NCI-H2171 treated with DMSO at 0.1 percent for 48 hours (cell line): ENCODE measurements around the gene TENM4.

Experiments used
- DNase-seq: peaks from one replicate; lab custom pipeline; 2025; lab: John Stamatoyannopoulos, UW

TENM4 gene

DNA sequence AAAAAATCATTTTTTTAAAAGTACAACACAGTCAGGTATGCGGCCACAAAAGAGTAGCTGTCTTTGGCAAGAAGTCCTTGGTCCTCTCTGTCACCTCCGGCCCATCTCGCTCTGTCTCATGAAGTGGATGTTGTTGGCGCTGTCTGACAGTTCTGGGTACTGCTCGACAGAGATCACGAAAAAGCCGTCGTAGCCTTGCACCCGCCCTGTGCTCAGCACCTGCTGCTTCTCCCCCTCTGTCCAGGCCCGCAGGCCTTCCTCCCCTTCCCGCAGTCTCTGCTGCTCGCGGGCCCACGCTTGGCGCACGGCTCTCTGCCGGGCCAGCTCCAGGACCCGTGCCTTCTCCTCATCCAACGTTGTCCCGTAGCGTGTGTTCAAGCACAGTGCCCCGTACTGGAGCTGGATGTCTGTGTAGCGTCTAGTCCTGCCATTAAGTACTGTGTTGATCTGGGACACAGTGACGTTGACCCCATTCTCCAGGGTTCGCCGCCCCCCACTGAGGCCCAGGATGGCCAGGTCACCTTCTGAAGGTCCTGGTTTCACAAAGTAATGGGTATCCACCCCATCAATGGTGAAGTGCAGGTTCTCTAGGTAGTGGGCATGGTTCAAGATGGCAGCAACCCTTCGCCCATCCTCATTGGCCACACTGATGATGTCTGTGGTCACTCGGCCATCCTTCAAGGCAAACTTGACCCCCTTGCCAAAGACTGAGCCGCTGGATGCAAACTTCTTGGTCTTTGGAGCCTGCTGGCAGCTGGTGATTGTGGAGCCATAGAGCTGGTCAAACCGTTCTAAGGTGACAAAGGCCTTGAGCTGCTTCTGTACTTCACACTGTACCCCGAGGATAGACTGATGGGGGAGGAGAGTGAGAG lies 782.6 kb downstream of the TENM4 start:
- DNase-seq: no peak

DNA sequence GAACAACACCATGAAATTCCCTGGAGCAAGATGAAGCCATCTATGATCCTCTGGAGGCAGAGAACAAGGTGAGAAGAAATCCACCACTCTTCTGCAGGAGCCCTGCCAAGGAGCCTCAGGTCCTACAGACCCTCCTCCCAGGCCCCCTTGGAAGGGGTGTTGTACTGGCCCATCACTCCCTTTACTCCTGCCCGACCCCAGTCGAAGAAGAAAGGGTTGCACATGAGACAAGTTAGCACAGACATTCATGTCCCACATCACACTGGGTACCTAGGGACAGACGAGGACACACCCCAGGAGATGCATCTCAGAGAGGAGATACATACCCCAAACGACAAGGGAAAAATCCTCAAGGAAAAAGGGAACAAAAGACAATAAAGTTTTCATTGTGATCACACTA lies 783.4 kb downstream of the TENM4 start:
- DNase-seq: no peak

DNA sequence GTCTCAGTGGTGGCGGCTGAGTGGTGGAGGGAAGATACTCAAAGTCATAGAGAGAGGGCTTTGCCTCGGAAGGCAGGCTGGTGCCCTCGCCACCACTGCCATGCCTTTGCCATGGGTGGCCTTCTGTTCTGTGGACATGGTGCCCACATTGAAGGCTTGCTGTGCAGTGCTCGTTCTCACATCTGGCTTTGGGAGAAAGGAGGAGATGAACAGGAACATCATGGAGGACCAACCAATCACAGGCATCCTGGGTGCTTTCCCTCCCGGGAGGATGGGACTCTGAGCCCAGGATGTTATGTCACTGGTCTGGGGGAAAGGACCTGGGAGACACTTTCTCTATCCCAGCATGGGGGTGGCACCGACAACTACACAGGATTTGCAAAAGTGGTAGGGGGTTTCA lies 783.8 kb downstream of the TENM4 start:
- DNase-seq: no peak

DNA sequence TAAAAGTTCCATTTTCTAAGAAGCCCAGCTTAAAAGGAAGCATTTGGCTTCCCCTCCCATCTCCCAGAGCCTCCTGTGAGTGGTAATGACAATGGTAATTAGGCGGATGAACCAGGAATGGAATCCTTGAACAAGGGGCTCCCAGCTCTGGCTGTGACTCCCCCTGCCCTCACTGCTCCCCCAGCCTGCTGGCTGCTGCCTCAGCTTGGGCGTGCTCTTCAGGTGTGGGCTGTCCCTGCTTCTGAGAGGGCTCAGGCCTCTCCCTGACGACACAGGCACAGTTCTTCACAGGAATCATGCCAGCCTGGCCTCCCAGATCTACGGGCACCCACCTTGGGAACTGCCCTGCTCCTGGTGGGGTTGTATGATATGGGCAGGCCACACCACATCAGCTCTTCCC lies 784.5 kb downstream of the TENM4 start:
- no peak for DNase-seq

DNA sequence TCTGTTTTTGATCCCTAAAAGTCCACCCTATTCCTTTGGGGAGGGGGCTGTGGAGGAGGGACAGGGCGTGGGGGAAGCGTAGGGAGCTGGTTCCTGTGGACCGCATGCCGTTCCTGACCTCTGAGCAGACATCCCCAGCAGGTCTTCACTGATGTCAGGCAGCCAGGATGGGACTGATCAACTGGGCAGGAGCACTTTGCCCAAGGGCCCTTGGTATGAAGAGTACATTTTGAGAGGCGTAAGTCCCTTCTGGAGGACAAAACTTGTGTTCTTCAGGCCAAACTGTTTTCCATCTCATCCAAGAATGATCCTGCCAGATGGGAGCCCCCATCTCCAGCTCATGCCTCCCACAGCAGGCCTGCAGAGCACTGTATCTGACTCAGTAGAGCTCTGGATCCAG lies 785.3 kb downstream of the TENM4 start:
- no peak for DNase-seq

DNA sequence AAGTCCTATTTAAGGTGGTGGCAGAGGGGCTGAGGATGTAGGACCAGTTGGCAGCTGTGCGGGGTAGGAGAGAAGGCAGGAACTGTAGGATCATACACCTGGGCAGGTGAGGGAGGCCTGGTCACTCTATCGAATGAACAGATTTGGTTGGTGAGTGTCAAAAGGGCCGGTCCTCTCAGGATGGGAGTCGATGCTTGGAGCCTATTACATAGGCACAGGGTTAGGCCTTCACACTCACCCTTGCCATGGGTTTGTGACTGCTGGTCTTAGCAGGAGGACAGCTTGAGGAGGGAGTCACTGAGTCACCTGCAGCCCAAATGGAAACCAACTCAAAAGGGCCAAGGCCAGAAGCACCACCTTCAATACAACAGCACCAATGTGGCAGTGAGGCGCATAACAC lies 786.0 kb downstream of the TENM4 start:
- no peak for DNase-seq

DNA sequence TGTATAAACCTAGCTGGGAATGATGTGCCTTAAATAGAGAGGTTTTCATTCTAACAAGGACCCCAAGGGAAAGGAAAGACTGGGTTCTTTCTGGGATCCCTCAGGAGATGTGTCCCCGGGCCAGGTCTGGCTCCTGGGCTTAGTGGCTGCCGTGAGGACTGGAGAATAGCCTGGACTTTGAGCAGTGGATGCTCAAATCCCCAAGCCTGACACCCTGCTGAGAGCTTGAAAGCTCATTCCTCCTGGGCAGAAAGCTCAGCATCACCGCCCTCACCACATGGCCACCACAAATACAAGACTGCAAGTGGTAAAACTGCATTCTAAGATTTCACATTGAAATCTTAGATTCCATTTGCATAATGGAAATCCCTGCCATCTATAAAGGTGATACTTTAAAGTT lies 786.8 kb downstream of the TENM4 start:
- no peak for DNase-seq

DNA sequence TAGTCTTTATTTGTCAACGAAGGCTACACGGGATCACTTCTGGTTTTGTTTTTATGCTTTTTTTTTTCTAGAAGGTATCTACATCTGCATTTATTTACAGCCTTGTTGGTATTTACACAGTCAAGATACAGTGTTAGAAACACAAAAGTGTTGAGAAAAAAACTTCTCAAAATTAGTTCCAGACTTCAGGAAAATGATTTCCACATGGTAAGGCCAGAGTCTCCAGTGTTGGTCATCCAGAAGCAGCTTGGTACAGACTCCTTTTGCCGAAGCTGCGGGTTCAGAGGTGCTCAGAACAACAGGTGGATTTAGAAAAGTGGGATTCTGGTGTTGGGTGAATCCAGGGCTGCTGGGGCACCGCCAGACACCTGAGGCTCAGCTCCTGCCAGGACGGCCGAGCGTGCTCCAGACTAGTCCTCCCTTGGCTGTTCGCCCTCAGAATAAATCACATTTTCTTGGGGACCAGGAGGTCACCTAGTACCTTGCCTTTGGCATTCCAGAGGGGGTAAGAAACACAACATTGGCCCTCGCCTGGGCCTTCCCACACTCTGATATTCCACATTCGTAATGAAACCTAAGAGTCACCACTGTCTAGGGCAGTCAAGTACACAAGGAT lies 787.4 kb downstream of the TENM4 start:
- no peak for DNase-seq

DNA sequence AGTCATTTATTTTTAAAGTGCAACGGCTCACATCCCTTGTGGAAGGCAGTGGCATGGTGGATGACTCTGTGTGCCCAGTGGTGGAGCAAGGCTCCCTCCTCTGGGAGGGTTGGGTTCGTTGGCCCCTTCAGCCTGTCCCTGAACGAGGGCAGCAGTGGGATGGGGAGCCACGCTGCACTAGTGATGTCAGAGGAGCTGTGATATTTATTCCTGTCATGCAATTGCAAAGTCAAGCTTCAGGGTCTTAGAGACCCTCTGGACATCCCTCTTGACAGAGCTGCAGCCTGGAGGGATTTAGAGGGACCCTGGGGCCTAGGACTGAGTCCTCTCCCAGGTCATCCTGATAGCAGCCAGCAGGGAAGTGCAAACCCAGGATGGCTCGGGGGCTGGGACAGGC lies 788.0 kb downstream of the TENM4 start:
- DNase-seq: no peak

DNA sequence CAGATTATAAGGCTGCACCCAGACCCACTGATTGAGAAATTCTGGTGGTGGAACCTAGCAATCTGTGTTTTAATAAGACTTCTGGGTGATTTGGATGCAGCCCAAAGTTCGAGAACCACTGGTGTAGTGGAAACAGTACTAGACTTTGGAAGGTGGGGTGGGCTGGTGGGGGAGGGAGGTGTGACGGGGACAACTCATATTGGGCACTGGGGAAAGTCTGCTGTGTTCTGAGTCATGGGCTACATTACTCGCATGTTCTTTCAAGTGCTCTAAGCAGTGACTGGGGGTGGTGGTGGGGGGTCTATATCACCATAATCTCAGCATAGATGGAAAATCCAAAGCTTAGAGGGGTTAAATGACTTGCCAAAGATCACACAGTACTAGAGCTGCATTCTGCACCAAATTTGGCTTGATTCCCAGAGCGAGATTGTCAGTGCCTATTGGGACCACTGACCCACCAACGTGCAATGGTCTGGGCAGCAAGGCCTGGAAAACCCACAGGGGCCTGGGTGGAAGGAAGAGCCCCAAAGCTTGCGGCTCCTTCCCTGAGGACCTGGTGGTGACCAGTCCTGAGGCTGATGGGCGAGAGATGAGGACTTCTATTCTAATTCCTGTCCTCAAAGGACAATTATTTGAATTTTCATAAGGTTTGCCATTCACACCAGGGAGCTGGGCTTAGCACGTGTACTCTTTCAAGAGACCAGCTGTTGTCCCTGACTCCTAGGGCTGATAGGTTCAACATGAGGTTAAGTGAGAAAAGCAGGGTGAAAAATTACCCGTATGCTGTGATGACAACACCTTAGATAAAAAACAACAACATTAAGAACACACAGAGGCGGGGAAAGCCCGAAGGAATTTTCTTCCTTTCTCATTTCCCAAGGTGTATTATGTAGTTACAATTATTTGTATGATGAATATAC lies 788.6 kb downstream of the TENM4 start:
- DNase-seq: peak; percentile 81

DNA sequence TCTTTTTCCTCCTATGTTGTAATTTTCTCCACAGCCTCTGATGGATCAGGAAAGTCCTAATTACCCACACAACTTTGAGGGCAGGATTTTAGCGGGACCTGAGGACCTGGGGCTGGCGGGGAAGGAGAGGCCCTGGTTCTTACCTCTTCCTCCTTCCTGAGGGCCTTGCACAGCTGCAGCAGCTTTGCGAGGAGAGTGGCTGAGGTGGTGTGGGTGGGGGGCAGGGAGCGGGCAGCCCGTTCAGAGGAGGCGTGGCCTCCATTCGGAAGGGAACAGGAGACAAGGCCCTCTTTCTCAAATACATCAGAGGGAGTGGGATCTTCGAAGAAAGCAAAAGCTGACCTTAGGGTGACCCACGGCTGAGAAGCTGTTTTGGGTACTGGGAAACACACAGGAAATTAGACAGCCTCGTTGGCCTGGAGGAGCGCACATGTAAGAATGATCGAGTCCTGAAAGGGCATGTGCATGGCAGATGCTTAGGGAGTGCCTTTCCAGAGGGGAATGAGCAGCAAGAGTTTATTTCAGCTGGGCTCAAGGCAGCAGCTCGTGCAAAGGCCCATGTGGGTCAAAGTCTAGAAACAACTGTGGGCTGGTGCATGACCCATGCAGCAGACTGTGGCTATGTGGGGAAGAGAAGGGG lies 789.6 kb downstream of the TENM4 start:
- DNase-seq: no peak

DNA sequence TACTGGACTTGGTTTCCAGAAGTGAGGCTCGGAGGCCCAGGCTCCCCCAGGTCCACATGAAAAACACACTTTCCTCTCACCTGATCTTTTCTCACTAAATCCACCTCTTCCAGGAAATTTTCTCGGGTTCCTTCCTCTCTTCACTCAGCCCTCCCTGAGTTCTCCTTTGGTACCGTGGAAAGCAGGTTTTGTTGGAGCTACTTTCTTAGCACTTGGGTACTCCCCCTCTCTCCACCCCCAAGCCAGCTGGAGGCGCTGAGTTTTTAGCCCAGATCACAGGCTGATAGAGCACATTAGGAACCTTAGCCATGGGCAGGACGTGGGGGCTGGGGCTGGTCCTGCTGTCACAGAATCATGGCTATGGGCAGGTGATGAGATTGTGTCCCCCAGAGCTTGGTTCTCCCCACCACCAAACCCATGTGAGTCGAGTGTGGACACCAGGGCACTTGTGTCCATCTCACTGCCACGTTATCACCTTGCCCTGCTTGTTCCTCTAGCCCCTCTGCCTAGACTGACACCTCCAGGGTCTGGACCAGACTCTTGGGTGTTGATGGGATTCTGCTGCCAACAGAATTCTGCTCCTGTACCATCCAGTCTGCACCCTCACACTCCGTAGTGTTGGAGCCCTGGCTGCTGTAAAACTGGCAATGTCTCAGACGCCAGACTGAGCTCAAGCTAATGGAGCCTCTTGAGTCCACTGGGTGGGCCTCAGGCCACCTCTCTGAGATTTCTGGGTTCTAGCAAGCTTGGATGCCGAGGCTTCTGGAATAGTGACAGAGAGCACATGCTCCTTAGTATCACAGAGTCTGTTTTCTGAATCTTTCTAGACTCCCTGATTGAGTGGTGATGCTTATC lies 791.2 kb downstream of the TENM4 start:
- no peak for DNase-seq

DNA sequence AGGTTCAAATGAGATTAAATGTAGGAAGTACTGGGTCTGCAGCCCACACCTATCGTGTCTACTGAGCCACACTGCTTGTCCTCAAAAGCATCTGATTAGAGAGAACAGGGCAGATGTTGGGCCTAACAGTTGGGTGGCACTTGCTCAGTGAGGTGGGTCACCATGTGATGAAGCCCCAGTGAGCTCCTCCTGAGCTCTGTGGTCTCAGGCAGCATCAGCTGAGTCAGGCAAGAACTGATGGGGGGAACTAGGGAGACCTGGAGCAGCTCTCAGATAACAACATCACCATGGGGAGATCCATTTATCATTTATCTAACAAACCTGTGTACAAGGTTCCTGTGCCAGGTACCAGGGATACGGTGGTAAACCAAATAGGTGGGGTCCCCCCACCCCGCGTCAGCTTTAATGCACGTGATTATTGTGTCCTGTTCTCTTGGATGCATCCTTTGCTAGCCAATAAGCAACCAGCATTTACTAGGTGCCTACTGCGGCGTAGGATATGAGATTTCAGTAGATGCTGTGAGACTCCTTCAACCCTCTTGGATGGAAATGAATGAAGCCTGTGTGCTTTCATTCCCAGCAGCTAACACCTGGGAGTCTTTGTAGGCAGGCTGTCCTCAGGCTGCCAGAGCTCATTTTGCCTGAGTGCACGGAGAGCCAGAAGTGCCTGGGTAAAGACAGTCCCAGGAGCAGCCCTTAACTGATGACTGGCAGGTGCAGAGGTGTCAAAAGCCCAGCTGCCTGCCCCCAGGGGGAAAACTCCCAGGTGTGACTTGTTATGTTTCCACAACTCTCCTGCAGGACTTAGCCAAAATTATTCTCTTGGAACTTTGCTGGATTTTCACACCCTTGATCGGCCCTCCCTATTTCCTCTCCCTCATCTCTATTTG lies 792.6 kb downstream of the TENM4 start:
- DNase-seq: peak; percentile 87

DNA sequence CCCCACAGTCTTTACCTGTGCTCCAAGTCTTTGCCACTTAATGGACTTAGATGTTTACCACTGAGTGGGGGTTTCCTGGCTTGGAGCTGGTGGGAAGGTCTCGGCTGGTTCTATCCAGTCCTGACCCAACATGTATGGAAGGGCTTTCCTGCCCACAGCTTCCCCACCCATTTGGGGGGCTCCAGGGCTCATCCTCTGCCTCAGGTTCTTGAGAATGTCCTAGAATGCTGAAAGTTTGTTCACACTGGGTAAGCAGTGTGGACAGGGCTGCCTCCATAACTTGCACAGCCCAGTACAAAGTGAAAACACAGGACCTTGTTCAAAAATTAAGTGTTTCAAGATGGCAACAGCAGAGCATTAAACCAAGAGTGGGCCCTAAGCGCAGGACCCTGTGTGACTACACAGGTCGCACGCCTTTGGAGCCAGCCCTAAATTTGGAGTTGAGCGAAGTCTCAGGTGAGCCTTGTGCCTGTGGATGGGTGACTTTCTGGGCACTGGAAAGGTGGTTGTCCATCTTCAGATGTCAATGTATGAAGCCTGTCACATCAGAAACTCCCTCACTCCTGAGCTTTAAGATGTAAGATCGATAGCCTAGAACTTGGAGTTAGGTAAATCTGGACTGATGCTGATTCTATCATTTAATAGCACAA lies 793.4 kb downstream of the TENM4 start:
- no peak for DNase-seq

DNA sequence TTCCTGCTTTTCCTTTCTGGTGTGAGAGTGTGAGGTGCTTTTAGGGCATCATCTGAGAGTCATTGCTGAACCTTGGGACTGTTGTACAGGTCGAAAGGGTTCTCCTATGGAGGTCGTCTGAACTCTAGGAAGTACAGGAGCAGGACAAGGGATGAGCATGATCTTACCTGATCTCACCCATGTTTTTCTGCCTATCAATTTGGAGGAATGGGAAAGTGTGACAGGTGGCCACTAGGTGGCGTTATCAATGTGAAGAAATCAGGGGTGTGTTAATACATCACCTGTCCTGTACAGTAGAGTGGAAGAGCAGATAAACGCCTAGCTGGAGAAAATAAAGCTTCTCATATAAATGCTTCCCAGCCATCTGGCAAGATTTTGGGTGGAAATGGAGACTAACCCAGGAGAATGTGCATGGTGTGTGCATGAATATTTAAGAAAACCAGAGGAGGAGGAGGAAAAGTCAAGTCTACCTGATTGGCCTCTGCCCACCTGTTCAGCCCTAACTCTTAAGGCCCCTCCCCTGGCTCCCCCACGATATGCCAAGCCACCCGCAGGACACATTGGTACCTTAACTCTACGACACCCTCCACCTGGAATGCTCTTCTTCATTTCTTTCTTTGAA lies 794.2 kb downstream of the TENM4 start:
- DNase-seq: peak; percentile 93

DNA sequence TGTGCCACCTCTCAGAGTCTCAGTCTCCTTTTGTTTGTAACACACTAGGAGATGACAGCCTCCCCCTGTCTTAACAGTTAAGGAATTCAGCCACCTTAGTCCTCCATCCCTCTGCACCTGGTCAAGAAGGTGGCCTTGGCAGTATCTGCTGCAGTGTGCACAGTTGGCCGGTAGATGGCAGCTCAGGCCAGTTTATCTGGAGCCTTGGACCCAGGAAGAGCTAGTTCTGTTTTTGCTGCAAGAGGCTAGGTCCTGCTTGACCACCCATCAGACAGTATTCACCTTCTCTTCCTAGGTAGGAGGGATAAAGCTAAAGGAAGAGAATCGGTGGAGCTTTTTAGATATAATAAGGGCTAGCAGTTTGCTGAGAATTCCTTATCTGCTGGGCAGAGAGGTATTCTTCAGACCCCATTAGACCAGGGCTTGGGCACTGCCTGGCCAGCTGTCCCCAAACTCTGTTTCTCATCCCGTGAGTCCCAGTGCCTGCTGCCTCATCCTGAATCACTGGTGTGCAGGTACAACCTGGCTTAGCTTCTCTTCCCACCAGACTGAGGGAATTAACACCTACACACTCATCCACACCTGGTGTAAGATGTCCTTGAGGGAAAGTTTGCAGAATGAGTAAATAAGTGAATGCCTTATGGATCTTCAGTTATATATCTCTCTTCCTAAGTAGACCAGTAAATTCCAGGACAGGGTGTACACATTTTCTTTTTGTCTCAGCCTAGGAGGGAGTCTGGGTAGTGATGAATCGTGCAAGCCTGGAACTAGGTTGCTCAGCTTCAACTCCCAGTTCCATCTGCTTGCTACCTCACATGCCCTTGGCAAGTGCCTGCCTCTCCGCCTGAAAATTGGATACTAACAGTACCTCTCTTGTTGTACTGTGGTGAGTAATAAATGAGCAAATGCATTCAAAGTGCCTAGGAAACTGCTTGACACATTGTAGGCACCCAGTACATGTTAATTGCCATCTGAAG lies 795.3 kb downstream of the TENM4 start:
- DNase-seq: peak; percentile 69

DNA sequence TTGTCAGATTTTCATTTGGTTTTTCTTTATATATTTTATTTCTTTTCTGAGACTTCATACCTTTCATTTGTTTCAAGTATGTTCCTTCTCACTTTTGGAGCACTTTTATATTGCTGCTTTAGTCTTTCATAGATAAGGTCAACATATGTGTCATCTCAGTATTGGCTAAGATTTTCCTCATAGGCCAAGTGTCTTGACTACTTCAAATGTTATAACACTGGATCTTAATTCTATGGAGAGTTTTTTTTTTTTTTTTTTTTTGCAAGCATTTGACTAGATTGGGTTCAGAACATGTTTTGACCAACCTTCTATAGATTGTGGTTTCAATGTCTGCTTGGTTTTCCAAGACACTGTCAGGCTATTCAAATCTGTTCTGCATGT lies 797.2 kb downstream of the TENM4 start:
- DNase-seq: no peak
